Measurements from ENCODE around the gene TEKTIP1. TPM values are rescaled to one million over a fixed set of nuclear protein-coding genes. Genes with fewer than 3 reads are reported as not detected.

The TEKTIP1 gene
- total RNA-seq, 3 donors from 2014 or later, result 3.2 to 6.0 (median 3.4) TPM

DNA sequence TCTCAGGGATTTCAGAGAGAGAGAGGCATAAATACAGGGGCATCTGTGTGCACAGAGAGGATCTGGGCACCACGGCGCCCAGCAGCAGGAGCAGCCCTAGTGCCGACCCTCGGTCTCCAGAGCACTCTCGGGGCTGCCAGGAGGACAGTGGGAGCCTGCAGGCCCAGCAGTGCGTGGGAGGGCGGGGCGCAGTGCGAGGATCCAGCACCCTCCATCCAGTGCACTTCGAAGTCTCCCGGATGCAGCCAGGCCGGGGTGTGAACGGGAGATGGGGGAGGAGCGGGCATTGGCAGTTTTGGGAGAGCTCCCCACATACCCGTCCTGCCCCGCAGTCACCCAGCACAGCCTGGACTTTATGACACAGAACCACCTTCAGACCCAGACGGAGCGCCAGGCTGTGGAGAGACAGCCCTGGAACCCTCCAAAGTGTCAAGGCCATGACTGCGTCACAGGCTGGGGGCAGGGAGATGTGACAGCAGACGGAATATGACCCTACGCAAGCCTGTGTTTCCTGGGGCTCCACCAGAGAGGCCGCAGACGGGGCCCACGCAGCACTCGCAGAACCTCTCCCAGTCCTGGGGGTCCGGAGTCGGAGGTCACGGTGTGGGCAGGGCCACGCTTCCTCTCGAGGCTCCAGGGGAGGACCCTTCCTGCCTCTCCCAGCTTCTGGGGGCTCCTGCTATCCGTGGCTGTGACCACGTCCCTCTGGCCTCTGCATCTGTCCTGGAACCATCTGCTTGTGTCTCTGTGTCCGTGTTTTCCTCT, 14.7 kb upstream of the TEKTIP1 start:
- TF ChIP-seq, protein P1, sequence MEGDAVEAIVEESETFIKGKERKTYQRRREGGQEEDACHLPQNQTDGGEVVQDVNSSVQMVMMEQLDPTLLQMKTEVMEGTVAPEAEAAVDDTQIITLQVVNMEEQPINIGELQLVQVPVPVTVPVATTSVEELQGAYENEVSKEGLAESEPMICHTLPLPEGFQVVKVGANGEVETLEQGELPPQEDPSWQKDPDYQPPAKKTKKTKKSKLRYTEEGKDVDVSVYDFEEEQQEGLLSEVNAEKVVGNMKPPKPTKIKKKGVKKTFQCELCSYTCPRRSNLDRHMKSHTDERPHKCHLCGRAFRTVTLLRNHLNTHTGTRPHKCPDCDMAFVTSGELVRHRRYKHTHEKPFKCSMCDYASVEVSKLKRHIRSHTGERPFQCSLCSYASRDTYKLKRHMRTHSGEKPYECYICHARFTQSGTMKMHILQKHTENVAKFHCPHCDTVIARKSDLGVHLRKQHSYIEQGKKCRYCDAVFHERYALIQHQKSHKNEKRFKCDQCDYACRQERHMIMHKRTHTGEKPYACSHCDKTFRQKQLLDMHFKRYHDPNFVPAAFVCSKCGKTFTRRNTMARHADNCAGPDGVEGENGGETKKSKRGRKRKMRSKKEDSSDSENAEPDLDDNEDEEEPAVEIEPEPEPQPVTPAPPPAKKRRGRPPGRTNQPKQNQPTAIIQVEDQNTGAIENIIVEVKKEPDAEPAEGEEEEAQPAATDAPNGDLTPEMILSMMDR (IDR thresholded peaks at IDR 0.05), result no peak
- Histone ChIP-seq H3K4me1 (ENCODE audit: low read depth) (no peaks in the 10 kb centered on the region), H3K9me3 (no peaks in the 10 kb centered on the region), H3K36me3 (ENCODE audit: low read depth) (peaks cover 5% of the 10 kb centered on the region), H3K4me3 (no peak overlapping the region)
- intact Hi-C loops (cut with DNase I, micrococcal nuclease), result no loop called here
- ATAC-seq (no peak), DNase-seq (no peak)

DNA sequence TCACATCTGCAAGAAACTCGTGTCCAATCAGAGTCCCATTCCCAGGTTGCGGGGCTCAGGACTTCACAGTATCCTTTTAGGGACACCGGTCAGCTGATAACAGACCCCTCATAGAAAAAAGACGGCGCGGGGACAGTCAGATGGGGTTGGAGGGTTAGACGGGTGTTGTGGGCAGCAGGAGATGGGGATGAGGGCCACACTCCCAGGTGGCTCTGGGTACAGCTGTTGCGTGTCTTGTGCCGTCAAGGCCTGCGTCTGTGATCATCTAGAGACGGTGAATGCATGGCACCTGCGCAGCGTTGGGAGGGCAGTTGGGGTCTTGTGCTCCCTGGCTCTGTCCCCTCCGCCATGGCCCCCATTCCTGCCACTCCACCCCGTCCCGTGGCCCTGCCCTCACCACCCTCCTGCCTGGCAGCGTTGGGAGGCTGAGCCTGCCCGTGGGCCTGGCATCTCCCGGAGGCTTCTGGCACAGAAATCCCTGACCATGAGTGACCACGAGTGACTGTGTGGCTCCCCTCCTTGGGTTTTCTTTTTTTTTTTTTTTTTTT, 14.0 kb upstream of the TEKTIP1 start:
- Histone ChIP-seq H3K4me1 (ENCODE audit: low read depth) (no peaks in the 10 kb centered on the region), H3K4me3 (no peak overlapping the region), H3K9me3 (no peaks in the 10 kb centered on the region), H3K36me3 (ENCODE audit: low read depth) (peaks cover 5% of the 10 kb centered on the region)
- DNase-seq (peak in 1 of 3 donors; percentile 47), ATAC-seq (no peak)
- TF ChIP-seq, protein P1 (IDR thresholded peaks at IDR 0.05), result no peak
- intact Hi-C loops (cut with DNase I, micrococcal nuclease), result no loop called here

DNA sequence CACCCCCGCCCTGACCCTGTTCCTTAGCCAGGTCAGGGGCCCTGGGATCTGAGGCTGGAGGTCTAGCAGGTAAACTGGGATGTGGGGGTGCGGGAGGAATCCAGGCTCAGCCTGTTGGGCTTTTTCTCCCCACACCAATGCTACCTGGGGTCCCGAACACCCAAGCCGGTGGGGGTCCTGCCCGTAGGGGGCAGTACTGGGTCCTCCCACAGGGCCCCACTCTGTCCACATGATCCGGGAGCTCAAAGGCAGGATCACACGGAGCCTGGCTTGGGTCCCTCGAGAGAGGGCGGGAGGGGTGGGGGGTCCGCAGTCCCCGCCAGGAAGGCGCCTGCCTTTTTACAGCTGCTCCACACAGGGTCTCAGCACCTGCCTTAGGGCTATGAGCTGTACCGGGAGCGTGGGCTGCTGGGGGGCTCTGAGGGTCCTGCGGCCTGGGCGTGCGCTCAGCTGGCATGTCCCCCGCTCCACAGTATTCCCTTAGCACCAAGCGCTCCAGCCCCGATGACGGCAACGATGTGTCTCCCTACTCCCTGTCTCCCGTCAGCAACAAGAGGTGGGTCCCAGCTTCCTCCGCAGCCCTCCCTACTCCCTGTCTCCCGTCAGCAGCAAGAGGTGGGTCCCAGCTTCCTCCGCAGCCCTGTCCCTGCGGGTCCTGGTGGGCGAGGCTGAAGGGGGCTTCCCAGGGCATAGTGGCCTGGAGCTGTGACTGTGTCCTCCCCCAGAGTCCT, 12.3 kb upstream of the TEKTIP1 start:
- ATAC-seq (no peak), DNase-seq (peak in 1 of 3 donors; percentile 30)
- intact Hi-C loops (cut with DNase I, micrococcal nuclease), result no loop called here
- Histone ChIP-seq H3K9me3 (no peaks in the 10 kb centered on the region), H3K4me1 (ENCODE audit: low read depth) (no peaks in the 10 kb centered on the region), H3K4me3 (no peak overlapping the region), H3K36me3 (ENCODE audit: low read depth) (peaks cover 5% of the 10 kb centered on the region)
- TF ChIP-seq, protein P1 (IDR thresholded peaks at IDR 0.05), result no peak

DNA sequence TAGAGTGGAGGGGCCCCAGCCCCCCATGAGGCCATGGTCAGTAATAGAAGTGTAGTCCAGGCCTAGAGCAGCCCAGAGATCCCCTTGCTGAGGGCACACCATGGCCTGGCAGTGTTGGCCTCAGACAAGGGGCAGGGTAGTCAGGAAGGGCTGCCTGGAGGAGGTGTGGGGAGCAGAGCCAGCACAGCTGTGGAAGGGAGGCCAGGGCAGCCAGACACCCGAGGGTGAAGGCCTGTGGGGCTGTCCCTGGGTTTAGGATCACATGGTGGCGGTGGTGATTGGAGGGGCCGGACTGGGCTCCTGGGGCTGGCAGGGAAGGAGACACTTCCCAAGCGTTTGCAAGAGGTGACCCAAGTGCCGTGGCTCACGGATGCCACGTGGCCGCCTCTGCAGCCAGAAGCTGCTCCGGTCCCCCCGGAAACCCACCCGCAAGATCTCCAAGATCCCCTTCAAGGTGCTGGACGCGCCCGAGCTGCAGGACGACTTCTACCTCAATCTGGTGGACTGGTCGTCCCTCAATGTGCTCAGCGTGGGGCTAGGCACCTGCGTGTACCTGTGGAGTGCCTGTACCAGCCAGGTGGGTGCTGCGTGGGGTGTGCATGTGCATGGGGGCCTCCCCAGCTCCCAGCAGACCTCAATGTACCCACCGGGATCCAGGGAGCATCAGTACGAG, 11.6 kb upstream of the TEKTIP1 start:
- H3K4me1 ChIP-seq (ENCODE audit: low read depth), result no peaks in the 10 kb centered on the region
- no peaks in the 10 kb centered on the region for H3K9me3 ChIP-seq
- no peak for ATAC-seq
- H3K36me3 ChIP-seq (ENCODE audit: low read depth), result peaks cover 5% of the 10 kb centered on the region
- no peak overlapping the region for H3K4me3 ChIP-seq
- intact Hi-C loops (cut with DNase I, micrococcal nuclease), result no loop called here
- TF ChIP-seq, protein P1 (IDR thresholded peaks at IDR 0.05), result no peak
- DNase-seq, result peak in 1 of 3 donors; percentile 20

DNA sequence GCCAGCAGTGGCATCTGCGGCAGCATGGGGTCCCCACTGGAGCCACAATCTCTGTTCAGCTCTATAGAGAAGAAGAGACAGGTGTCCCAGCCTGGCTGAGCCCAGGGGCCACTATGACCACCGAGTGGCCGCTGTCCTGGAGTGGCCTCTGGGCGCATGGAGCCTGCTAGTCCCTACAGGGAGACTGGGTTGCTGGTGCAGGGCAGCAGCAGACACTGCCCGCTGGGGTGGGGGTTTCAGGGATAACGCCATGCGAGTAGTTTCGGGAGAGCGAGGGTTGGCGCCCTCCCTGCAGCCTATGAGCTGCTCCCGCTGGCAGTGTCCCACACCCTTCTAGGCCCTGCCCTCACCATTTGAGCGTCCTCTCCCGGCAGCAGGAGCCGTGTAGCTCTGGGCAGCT, 10.9 kb upstream of the TEKTIP1 start:
- H3K36me3 ChIP-seq (ENCODE audit: low read depth), result peaks cover 5% of the 10 kb centered on the region
- intact Hi-C loops (cut with DNase I, micrococcal nuclease), result no loop called here
- H3K4me3 ChIP-seq, result no peak overlapping the region
- no peaks in the 10 kb centered on the region for H3K9me3 ChIP-seq
- H3K4me1 ChIP-seq (ENCODE audit: low read depth), result no peaks in the 10 kb centered on the region
- DNase-seq (no peak), ATAC-seq (no peak)
- TF ChIP-seq, protein P1 (IDR thresholded peaks at IDR 0.05), result no peak
